ENCODE results near the gene DYRK2. TPM values are rescaled to one million over a fixed set of nuclear protein-coding genes. Genes with fewer than 3 reads are reported as not detected.
"Not testable (repeated sequence)": the region's sequence is repeated elsewhere in the genome, so short reads cannot be mapped to it uniquely, and the experiment has no call there.

DYRK2 gene
- total and polyA plus RNA-seq, 4 donors = 1.2 to 8.8 (median 4.9) TPM

- H3K36me3 ChIP-seq (ENCODE audit: control insufficient read depth in 4 of 4, insufficient read depth in 3 of 4, low read depth in 1 of 4, low read length in 3 of 4) = no peaks in the 10 kb centered on the region
- DNase-seq (ENCODE audit: low spot score) = no peak
- 87% methylated on average over 4 of the region's 4 CpGs for WGBS
- no peak overlapping the region for H3K27ac ChIP-seq (ENCODE audit: low read depth in 1 of 2, low read length in 2 of 2)
- no peak overlapping the region for H3K9ac ChIP-seq (ENCODE audit: low read depth in 1 of 2, low read length in 2 of 2)
- H3K27me3 ChIP-seq (ENCODE audit: control insufficient read depth in 4 of 4, insufficient read depth in 4 of 4, low read length in 3 of 4) = no peaks in the 10 kb centered on the region
- H3K4me1 ChIP-seq (ENCODE audit: control insufficient read depth in 4 of 4, insufficient read depth in 4 of 4, low read length in 3 of 4) = no peaks in the 10 kb centered on the region
- H3K4me3 ChIP-seq (ENCODE audit: low read depth in 1 of 3, low read length in 3 of 3) = no peak overlapping the region
- no peak for TF ChIP-seq MAX (IDR thresholded peaks at IDR 0.05)
- no peak for TF ChIP-seq NR2F2 (IDR thresholded peaks at IDR 0.05)
- no peaks in the 10 kb centered on the region for H3K9me3 ChIP-seq (ENCODE audit: control insufficient read depth in 4 of 4, low read length in 3 of 4)
Measured at GRCh38 chr12:67669934-67670631, 21.5 kb downstream of the DYRK2 start.

- no peaks in the 10 kb centered on the region for H3K36me3 ChIP-seq (ENCODE audit: control insufficient read depth in 4 of 4, insufficient read depth in 3 of 4, low read depth in 1 of 4, low read length in 3 of 4)
- DNase-seq (ENCODE audit: low spot score) = no peak
- no peak overlapping the region for H3K9ac ChIP-seq (ENCODE audit: low read depth in 1 of 2, low read length in 2 of 2)
- H3K9me3 ChIP-seq (ENCODE audit: control insufficient read depth in 4 of 4, low read length in 3 of 4) = no peaks in the 10 kb centered on the region
- no peak for TF ChIP-seq CTCF (IDR thresholded peaks at IDR 0.05; ENCODE audit: low read depth, low read length, missing input control)
- TF ChIP-seq NR2F2 (IDR thresholded peaks at IDR 0.05) = no peak
- TF ChIP-seq SP1 (IDR thresholded peaks at IDR 0.05) = no peak
- no peak for TF ChIP-seq YY1 (IDR thresholded peaks at IDR 0.05)
- TF ChIP-seq ATF3 (IDR thresholded peaks at IDR 0.05) = no peak
- TF ChIP-seq HNF4A (conservative IDR thresholded peaks at IDR 0.05) = no peak
- no peak for TF ChIP-seq MAX (IDR thresholded peaks at IDR 0.05)
- TF ChIP-seq RAD21 (IDR thresholded peaks at IDR 0.05) = no peak
- H3K27ac ChIP-seq (ENCODE audit: low read depth in 1 of 2, low read length in 2 of 2) = no peak overlapping the region
- H3K27me3 ChIP-seq (ENCODE audit: control insufficient read depth in 4 of 4, insufficient read depth in 4 of 4, low read length in 3 of 4) = no peaks in the 10 kb centered on the region
- 90% methylated on average over 2 of the region's 2 CpGs for WGBS
- H3K4me3 ChIP-seq (ENCODE audit: low read depth in 1 of 3, low read length in 3 of 3) = no peak overlapping the region
- H3K4me1 ChIP-seq (ENCODE audit: control insufficient read depth in 4 of 4, insufficient read depth in 4 of 4, low read length in 3 of 4) = no peaks in the 10 kb centered on the region
Measured at GRCh38 chr12:67671419-67671818, 22.9 kb downstream of the DYRK2 start.

DNA sequence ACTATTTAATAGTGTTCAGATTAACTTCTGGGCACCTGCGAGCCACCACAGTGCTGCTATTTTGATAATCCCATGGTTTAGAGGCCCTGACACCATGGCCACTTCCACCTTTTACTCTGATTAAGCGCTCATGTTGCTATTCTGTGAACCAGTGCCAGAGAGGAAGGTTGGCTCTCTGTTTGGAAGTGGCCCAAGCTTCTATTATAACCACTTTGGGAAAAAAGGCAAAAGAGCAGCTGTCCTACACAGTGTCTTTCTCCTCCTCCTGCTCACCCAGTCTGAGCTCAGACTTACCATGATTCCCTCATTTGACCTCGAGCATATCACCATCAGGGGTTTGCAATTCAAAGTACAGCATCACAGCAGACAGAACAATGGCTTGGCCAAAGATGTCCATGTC is 23.3 kb downstream of the DYRK2 start:
- Histone ChIP-seq H3K27me3 (ENCODE audit: control insufficient read depth in 4 of 4, insufficient read depth in 4 of 4, low read length in 3 of 4) (no peaks in the 10 kb centered on the region), H3K9me3 (ENCODE audit: control insufficient read depth in 4 of 4, low read length in 3 of 4) (no peaks in the 10 kb centered on the region), H3K9ac (ENCODE audit: low read depth in 1 of 2, low read length in 2 of 2) (no peak overlapping the region), H3K4me1 (ENCODE audit: control insufficient read depth in 4 of 4, insufficient read depth in 4 of 4, low read length in 3 of 4) (no peaks in the 10 kb centered on the region), H3K27ac (ENCODE audit: low read depth in 1 of 2, low read length in 2 of 2) (no peak overlapping the region), H3K36me3 (ENCODE audit: control insufficient read depth in 4 of 4, insufficient read depth in 3 of 4, low read depth in 1 of 4, low read length in 3 of 4) (no peaks in the 10 kb centered on the region), H3K4me3 (ENCODE audit: low read depth in 1 of 3, low read length in 3 of 3) (no peak overlapping the region)
- no peak for TF ChIP-seq HNF4G (IDR thresholded peaks at IDR 0.05)
- TF ChIP-seq SP1 (IDR thresholded peaks at IDR 0.05) = no peak
- WGBS = 94% methylated on average over 3 of the region's 3 CpGs
- no peak for DNase-seq (ENCODE audit: low spot score)

DNA sequence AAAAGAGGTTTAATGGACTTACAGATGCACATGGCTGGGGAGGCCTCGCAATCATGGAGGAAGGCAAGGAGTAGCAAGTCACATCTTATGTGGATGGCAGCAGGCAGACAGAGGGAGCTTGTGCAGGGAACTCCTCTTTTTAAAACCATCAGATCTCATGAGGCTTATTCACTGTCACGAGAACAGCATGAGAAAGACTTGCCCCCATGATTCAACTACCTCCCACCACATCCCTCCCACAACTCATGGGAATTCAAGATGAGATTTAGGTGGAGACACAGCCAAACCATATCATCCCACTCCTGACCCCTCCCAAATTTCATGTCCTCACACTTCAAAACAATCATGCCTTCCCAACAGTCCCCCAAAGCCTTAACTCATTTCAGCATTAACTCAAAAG is 24.0 kb downstream of the DYRK2 start:
- 95% methylated on average over 2 of the region's 2 CpGs for WGBS
- not testable (repeated sequence) for H3K27ac ChIP-seq (ENCODE audit: low read depth in 1 of 2, low read length in 2 of 2); H3K27me3 ChIP-seq (ENCODE audit: control insufficient read depth in 4 of 4, insufficient read depth in 4 of 4, low read length in 3 of 4); DNase-seq (ENCODE audit: low spot score); H3K9me3 ChIP-seq (ENCODE audit: control insufficient read depth in 4 of 4, low read length in 3 of 4); H3K4me3 ChIP-seq (ENCODE audit: low read depth in 1 of 3, low read length in 3 of 3); H3K36me3 ChIP-seq (ENCODE audit: control insufficient read depth in 4 of 4, insufficient read depth in 3 of 4, low read depth in 1 of 4, low read length in 3 of 4); H3K9ac ChIP-seq (ENCODE audit: low read depth in 1 of 2, low read length in 2 of 2); H3K4me1 ChIP-seq (ENCODE audit: control insufficient read depth in 4 of 4, insufficient read depth in 4 of 4, low read length in 3 of 4)

DNA sequence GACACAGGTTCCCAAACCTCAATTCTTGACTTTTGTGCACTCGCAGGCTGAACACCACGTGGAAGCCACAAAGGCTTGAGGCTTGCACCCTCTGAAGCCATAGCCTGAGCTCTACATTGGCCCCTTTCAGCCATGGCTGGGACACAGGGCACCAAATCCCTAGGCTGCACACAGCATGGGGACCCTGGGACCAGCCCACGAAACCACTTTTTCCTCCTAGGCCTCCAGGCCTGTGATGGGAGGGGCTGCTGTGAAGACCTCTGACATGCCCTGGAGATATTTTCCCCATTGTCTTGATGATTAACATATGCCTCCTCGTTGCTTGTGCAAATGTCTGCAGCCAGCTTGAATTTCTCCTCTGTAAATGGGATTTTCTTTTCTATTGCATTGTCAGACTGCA is 25.0 kb downstream of the DYRK2 start:
- 91% methylated on average over 4 of the region's 4 CpGs for WGBS

More for the DNA sequence above, 25.0 kb downstream of the DYRK2 start:
- not testable (repeated sequence) for H3K4me3 ChIP-seq (ENCODE audit: low read depth in 1 of 3, low read length in 3 of 3); H3K27me3 ChIP-seq (ENCODE audit: control insufficient read depth in 4 of 4, insufficient read depth in 4 of 4, low read length in 3 of 4); H3K9ac ChIP-seq (ENCODE audit: low read depth in 1 of 2, low read length in 2 of 2); H3K27ac ChIP-seq (ENCODE audit: low read depth in 1 of 2, low read length in 2 of 2); H3K36me3 ChIP-seq (ENCODE audit: control insufficient read depth in 4 of 4, insufficient read depth in 3 of 4, low read depth in 1 of 4, low read length in 3 of 4); DNase-seq (ENCODE audit: low spot score); H3K4me1 ChIP-seq (ENCODE audit: control insufficient read depth in 4 of 4, insufficient read depth in 4 of 4, low read length in 3 of 4); H3K9me3 ChIP-seq (ENCODE audit: control insufficient read depth in 4 of 4, low read length in 3 of 4)

All from liver (tissue), 9 donors.